ENCODE data around the gene MBD2. TPM values are rescaled to one million over a fixed set of nuclear protein-coding genes. Genes with fewer than 3 reads are reported as not detected.

Gene MBD2
- total RNA-seq, 2 donors from 2014 or later: 24.3 to 32.0 TPM

DNA sequence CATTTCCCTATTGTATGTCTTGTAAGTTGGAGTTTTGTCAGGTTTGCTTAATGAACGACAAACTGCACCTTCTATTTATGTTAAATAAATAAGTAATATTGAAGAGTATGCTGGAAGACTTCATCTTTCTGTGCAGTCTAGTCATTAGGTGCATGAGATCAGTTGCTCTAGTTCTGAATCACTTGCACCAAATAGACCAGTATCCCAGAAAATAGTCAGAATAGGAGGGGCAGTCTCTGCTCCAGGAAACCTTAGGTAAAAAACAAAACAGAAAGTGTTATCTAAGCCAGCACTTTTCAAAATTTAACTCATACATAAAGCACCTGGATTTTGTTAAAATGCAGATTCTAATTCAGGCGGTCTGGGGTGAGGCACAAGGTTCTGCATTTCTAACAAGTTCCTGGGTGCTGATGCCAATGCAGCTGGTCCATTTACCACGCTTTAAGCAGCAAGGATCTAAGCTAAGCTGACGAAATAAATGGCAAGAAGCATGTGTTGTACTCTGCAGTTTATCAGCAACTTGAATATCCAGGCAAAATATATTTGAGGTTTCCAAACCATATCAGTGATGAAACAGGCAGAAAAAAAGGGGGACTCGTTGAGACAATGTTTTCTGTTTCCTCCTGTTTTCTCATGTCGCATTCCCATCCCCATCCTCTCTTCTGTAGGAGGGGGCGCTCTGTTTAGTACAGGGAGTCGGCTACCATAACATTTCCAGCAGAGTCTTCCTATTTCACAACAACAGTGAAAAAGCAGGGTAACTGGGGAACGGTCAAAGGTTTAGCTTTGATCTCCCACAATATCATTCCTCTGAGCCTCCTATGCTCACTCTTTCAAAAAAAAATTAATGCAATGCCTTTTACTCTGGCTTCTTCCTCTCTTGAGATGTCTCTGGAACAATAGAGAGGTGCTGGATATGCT lies 106.4 kb downstream of the MBD2 start:
- Histone ChIP-seq H3K4me1 (no peaks in the 10 kb centered on the region), H3K4me3 (no peak overlapping the region), H3K27me3 (no peaks in the 10 kb centered on the region), H3K36me3 (no peaks in the 10 kb centered on the region), H3K27ac (no peak overlapping the region), H3K9me3 (no peaks in the 10 kb centered on the region)
- no peak for DNase-seq (ENCODE audit: low spot score)
- TF ChIP-seq, protein P1, sequence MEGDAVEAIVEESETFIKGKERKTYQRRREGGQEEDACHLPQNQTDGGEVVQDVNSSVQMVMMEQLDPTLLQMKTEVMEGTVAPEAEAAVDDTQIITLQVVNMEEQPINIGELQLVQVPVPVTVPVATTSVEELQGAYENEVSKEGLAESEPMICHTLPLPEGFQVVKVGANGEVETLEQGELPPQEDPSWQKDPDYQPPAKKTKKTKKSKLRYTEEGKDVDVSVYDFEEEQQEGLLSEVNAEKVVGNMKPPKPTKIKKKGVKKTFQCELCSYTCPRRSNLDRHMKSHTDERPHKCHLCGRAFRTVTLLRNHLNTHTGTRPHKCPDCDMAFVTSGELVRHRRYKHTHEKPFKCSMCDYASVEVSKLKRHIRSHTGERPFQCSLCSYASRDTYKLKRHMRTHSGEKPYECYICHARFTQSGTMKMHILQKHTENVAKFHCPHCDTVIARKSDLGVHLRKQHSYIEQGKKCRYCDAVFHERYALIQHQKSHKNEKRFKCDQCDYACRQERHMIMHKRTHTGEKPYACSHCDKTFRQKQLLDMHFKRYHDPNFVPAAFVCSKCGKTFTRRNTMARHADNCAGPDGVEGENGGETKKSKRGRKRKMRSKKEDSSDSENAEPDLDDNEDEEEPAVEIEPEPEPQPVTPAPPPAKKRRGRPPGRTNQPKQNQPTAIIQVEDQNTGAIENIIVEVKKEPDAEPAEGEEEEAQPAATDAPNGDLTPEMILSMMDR (IDR thresholded peaks at IDR 0.05): no peak

DNA sequence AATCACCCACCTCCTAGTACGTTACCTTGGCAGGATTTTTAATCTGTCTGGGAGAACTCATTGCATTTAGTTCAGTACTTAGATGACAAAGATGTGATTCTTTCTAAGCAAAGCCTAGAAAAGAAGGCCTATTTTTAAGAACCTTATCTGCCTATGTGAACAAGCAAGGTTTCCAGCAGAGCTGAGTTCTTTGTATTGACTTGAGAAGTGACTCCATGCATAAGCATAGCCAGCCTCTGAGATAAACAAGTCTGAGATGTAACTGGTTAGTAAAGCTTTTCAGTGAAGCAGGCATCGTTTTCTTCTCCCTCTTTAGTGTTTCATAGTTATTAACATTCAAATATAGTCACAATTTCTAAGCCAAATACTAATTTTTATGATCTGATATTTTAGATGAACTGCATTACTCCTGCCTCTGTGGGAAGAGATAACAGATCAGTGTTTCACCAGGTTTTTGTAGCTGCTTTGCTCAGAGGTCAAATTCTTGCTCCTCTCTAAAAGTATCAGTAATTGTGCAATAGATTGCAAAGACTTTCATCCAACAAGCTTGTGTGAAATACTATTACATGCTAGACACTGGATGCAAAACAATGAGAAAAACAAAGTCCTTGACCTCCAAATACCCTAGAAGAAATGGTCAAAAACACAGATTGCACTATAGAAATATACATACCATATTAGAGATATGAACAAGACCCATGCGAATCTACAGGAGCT lies 107.8 kb downstream of the MBD2 start:
- Histone ChIP-seq H3K4me1 (no peaks in the 10 kb centered on the region), H3K36me3 (no peaks in the 10 kb centered on the region), H3K27ac (no peak overlapping the region), H3K27me3 (no peaks in the 10 kb centered on the region), H3K9me3 (peaks cover 0 to 1% of the 10 kb centered on the region in 2 donors), H3K4me3 (no peak overlapping the region)
- DNase-seq (ENCODE audit: low spot score): no peak
- TF ChIP-seq, protein P1 (IDR thresholded peaks at IDR 0.05): no peak

DNA sequence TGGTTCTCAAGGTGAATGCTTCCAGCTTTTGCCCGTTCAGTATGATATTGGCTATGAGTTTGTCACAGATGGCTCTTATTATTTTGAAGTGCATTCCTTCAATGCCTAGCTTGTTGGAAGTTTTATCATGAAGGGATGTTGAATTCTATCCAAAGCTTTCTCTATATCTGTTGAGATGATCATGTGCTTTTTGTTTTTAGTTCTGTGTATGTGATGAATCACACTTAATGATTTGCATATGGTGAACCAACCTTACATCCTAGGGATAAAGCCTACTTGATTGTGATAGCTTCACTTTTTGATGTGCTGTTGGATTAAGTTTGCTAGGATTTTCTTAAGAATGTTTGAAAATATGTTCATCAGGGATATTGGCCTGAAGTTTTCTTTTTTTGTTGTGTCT lies 112.1 kb downstream of the MBD2 start:
- H3K27me3 ChIP-seq: no peaks in the 10 kb centered on the region
- H3K4me3 ChIP-seq: no peak overlapping the region
- no peaks in the 10 kb centered on the region for H3K36me3 ChIP-seq
- H3K27ac ChIP-seq: no peak overlapping the region
- H3K4me1 ChIP-seq: no peaks in the 10 kb centered on the region
- no peak for DNase-seq (ENCODE audit: low spot score)
- peaks cover 0 to 6% of the 10 kb centered on the region in 2 donors for H3K9me3 ChIP-seq
- TF ChIP-seq, protein P1 (IDR thresholded peaks at IDR 0.05): no peak

DNA sequence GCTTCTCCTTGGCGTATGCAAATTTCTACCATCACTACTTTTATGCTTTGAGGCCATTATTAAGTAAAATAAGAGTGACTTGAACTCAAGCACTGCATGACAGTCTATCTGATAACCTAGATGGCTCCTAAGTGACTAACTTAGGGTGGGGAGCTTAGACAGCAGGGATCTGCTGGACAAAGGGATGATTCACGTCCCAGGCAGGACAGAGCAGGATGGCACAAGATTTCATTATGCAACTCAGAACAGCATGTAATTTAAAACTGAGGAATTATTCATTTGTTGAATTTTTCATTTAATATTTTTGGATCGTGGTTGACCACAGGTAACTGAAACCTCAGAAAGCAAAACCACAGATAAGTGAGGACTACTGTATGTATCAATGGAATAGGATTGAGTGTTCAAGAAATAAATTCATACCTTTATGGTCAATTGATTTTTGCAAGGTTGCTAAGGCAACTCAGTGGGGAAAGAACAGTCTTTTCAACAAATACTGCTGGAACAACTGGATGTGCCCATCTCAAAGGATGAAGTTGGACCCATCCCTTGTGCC lies 115.3 kb downstream of the MBD2 start:
- H3K27ac ChIP-seq: no peak overlapping the region
- DNase-seq (ENCODE audit: low spot score): no peak
- TF ChIP-seq, protein P1 (IDR thresholded peaks at IDR 0.05): no peak
- H3K4me3 ChIP-seq: no peak overlapping the region
- no peaks in the 10 kb centered on the region for H3K36me3 ChIP-seq
- H3K9me3 ChIP-seq: peaks cover 0 to 6% of the 10 kb centered on the region in 2 donors
- no peaks in the 10 kb centered on the region for H3K4me1 ChIP-seq
- no peaks in the 10 kb centered on the region for H3K27me3 ChIP-seq

DNA sequence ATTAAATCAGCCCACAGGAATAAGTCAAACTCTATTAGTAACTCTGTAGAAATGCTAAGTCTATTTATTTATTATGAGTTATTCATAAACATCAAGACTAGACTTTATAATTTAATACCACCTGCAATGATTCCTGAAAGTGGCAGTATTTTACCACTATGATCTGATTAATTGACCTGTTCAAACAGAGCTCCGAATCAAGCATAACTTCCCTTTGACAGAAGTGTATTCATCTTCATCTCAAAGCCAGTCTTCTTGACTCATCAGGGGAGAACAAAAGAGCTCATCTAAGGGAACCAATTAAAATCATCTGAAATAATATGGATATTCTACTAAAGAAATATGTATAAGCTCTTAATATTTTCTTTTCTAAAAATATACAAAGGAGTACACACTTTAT lies 122.3 kb downstream of the MBD2 start:
- no peaks in the 10 kb centered on the region for H3K9me3 ChIP-seq
- H3K4me1 ChIP-seq: no peaks in the 10 kb centered on the region
- H3K4me3 ChIP-seq: no peak overlapping the region
- no peaks in the 10 kb centered on the region for H3K27me3 ChIP-seq
- TF ChIP-seq, protein P1 (IDR thresholded peaks at IDR 0.05): no peak
- H3K27ac ChIP-seq: no peak overlapping the region
- no peak for DNase-seq (ENCODE audit: low spot score)
- H3K36me3 ChIP-seq: no peaks in the 10 kb centered on the region

Other genes with a start within 250 kb of the MBD2 start
- gene POLI, start 44.8 kb upstream of the MBD2 start, total RNA-seq: 10 to 100 TPM; 11.1 to 12.1 TPM
- not detected for gene STARD6, start 133.2 kb upstream of the MBD2 start, total RNA-seq
- gene C18orf54, start 133.2 kb upstream of the MBD2 start, total RNA-seq: under 1 TPM; 0.41 to 0.86 TPM